Spleen (tissue), 11 donors: Measurements from ENCODE around the gene ABCB8. TPM values are rescaled to one million over a fixed set of nuclear protein-coding genes. Genes with fewer than 3 reads are reported as not detected.

Source experiments
- DNase-seq: peaks from one replicate; pipeline ENCODE4 v3.0.0-alpha.2; 2020
- H3K27ac ChIP-seq, 8 donors: fragments of 200-600 bp; sonication (generic) in 7 of 8; 1 replicate in 4 of 8; 2 replicates in 4 of 8; pipeline versions ENCODE4 v1.5.0 to v1.8.0; 2016 to 2021; ENCODE audit warnings: inconsistent platforms in 4 of 8, mild to moderate bottlenecking in 4 of 8, moderate library complexity in 1 of 8
- H3K27me3 ChIP-seq, 7 donors: fragments of 200-600 bp; sonication (generic) in 6 of 7; replicated peaks in 1 of 7; 1 replicate in 4 of 7; 2 replicates in 3 of 7; pipeline versions ENCODE4 v1.5.0 to v1.8.0; 2016 to 2021; ENCODE audit warnings: inconsistent platforms in 3 of 7, mild to moderate bottlenecking in 1 of 7
- H3K36me3 ChIP-seq, 6 donors: fragments of 200-600 bp; sonication (generic) in 5 of 6; 1 replicate in 4 of 6; 2 replicates in 2 of 6; pipeline versions ENCODE4 v1.5.0 to v1.8.0; 2016 to 2021; ENCODE audit warnings: inconsistent platforms in 2 of 6
- H3K4me1 ChIP-seq, 6 donors: fragments of 200-600 bp; sonication (generic) in 5 of 6; 1 replicate in 3 of 6; 2 replicates in 3 of 6; pipeline versions ENCODE4 v1.5.0 to v1.8.0; 2016 to 2021; ENCODE audit warnings: inconsistent platforms in 3 of 6
- H3K4me3 ChIP-seq, 8 donors: fragments of 200-600 bp; sonication (generic) in 7 of 8; 1 replicate in 4 of 8; 2 replicates in 4 of 8; pipeline versions ENCODE4 v1.5.0 to v1.8.0; 2016 to 2021; ENCODE audit warnings: inconsistent platforms in 4 of 8, mild to moderate bottlenecking in 4 of 8, moderate library complexity in 2 of 8
- H3K9me3 ChIP-seq, 8 donors: fragments of 200-600 bp; sonication (generic) in 7 of 8; 1 replicate in 4 of 8; 2 replicates in 4 of 8; pipeline versions ENCODE4 v1.5.0 to v1.8.0; 2016 to 2021; ENCODE audit warnings: inconsistent platforms in 4 of 8
- CTCF ChIP-seq, 11 experiments: fragments of 200-600 bp in 7 of 11; fragments of 450-650 bp in 4 of 11; sonication (generic) in 4 of 11; IDR thresholded peaks in 8 of 11; conservative IDR thresholded peaks in 3 of 11; 1 replicate in 7 of 11; 2 replicates in 4 of 11; pipeline versions ENCODE4 v1.4.0 to v1.8.0; 2016 to 2021; ENCODE audit warnings: antibody characterized with exemption in 11 of 11, inconsistent platforms in 4 of 11, mild to moderate bottlenecking in 1 of 11
- POLR2A ChIP-seq, 3 donors: fragments of 450-650 bp; IDR thresholded peaks; one replicate each; pipeline ENCODE4 v1.5.1; 2017; ENCODE audit warnings: antibody characterized with exemption in 3 of 3, mild to moderate bottlenecking in 1 of 3
- POLR2AphosphoS5 ChIP-seq, 3 donors: sonication (generic); formaldehyde crosslinking; IDR thresholded peaks; one replicate each; pipeline ENCODE4 v1.5.1; 2017; ENCODE audit warnings: antibody characterized with exemption in 3 of 3
- WGBS, 5 donors: extraction: QIAGEN DNeasy Blood & Tissue Kit in 3 of 5; methylation state at CpG; one replicate each; pipeline versions ENCODE4 v1.1.5 to v1.1.7; 2013 to 2018; 5-methylcytosine and 5-hydroxymethylcytosine counted together
- intact Hi-C: fragments of 100-400 bp; cut with DNase I; formaldehyde crosslinking; loops from one replicate; pipeline ENCODE4 v1.15.0; 2023; ENCODE audit warnings: low total_unique reads
- polyA plus RNA-seq, 3 donors: library from polyadenylated mRNA; stranded (reverse); fragments of 200-250 nt; gene quantifications; one replicate each; pipeline ENCODE4 v1.2.1, GENCODE V29; 2013
- total RNA-seq, 7 donors: library from RNA; depleted of rRNA in 3 of 7; stranded (reverse); fragments of >200 nt in 3 of 7; fragmentation: NEBNext Ultra II Directional in 4 of 7; extraction: Animal tissue kit (Norgen Biotek cat#: 25700) in 4 of 7; gene quantifications; one replicate each; pipeline versions ENCODE4 v1.1.0 to v1.2.1, GENCODE V29; 2016 to 2021
- donor health status: healthy with polysubstance abuse.
- donor health status: DM: no; HTN: no; CAD: no; lungs with moderate emphysema.
- donor health status: DM: no; HTN: no; CAD: no.
- donor health status: Bipolar disorder and iron deficiency.
- donor health status: healthy.
- donor health status: DM: no; HTN: no; CAD: no.
- donor health status: DM: yes; HTN: yes; CAD: no.

Gene ABCB8
- total and polyA plus RNA-seq, 10 donors: 12.9 to 42.6 (median 26.4) TPM

- TF ChIP-seq POLR2AphosphoS5 (IDR thresholded peaks at IDR 0.05): no peak
- TF ChIP-seq CTCF (IDR thresholded peaks at IDR 0.05 in 8 of 11, conservative IDR thresholded peaks at IDR 0.05 in 3 of 11): no peak
- TF ChIP-seq POLR2A (IDR thresholded peaks at IDR 0.05): no peak
- 63 to 84% (median 74%) methylated on average over 4 to 5 of the region's 5 CpGs for WGBS, 5 donors
Observed at GRCh38 chr7:150997817-150998216, 30.4 kb upstream of the ABCB8 start.

GRCh38 chr7:150998341-150998740 is 29.9 kb upstream of the ABCB8 start:
- Histone ChIP-seq H3K27me3 (peaks cover 0 to 39% (median 0%) of the 10 kb centered on the region in 7 donors), H3K4me3 (peak overlapping the region in 2 of 8 donors; percentile 62 to 78), H3K4me1 (peaks cover 8 to 71% (median 44%) of the 10 kb centered on the region in 6 donors), H3K36me3 (peaks cover 0 to 66% (median 7%) of the 10 kb centered on the region in 6 donors), H3K27ac (peak overlapping the region in 5 of 8 donors; percentile 20 to 66 (median 64)), H3K9me3 (no peaks in the 10 kb centered on the region)
- 64 to 80% (median 69%) methylated on average over 15 to 20 of the region's 20 CpGs for WGBS, 5 donors
- DNase-seq: no peak
- TF ChIP-seq CTCF (IDR thresholded peaks at IDR 0.05 in 8 of 11, conservative IDR thresholded peaks at IDR 0.05 in 3 of 11) (no peak), POLR2A (IDR thresholded peaks at IDR 0.05) (no peak), POLR2AphosphoS5 (IDR thresholded peaks at IDR 0.05) (peak in 2 of 3 donors; percentile 63 to 75)
- intact Hi-C loops: no loop called here

More at GRCh38 chr7:150997817-150998216, 30.4 kb upstream of the ABCB8 start:
- peaks cover 0 to 61% (median 7%) of the 10 kb centered on the region in 6 donors for H3K36me3 ChIP-seq
- intact Hi-C loops: no loop called here
- peak overlapping the region in 3 of 8 donors; percentile 0 to 78 (median 62) for H3K4me3 ChIP-seq
- H3K27ac ChIP-seq: peak overlapping the region in 5 of 8 donors; percentile 60 to 67 (median 66)
- H3K27me3 ChIP-seq: peaks cover 0 to 39% (median 0%) of the 10 kb centered on the region in 7 donors
- DNase-seq: no peak
- no peaks in the 10 kb centered on the region for H3K9me3 ChIP-seq
- peaks cover 8 to 76% (median 46%) of the 10 kb centered on the region in 6 donors for H3K4me1 ChIP-seq

GRCh38 chr7:150999001-150999400 is 29.2 kb upstream of the ABCB8 start:
- peak overlapping the region in 2 of 8 donors; percentile 62 to 78 for H3K4me3 ChIP-seq
- H3K27ac ChIP-seq: peak overlapping the region in 4 of 8 donors; percentile 39 to 66 (median 65)
- intact Hi-C loops: no loop called here
- peaks cover 0 to 39% (median 0%) of the 10 kb centered on the region in 7 donors for H3K27me3 ChIP-seq
- 70 to 94% (median 84%) methylated on average over 4 to 12 of the region's 12 CpGs for WGBS, 5 donors
- H3K36me3 ChIP-seq: peaks cover 0 to 72% (median 9%) of the 10 kb centered on the region in 6 donors
- peaks cover 8 to 66% (median 43%) of the 10 kb centered on the region in 6 donors for H3K4me1 ChIP-seq
- TF ChIP-seq CTCF (IDR thresholded peaks at IDR 0.05 in 8 of 11, conservative IDR thresholded peaks at IDR 0.05 in 3 of 11) (no peak), POLR2A (IDR thresholded peaks at IDR 0.05) (no peak), POLR2AphosphoS5 (IDR thresholded peaks at IDR 0.05) (no peak)
- no peak for DNase-seq
- no peaks in the 10 kb centered on the region for H3K9me3 ChIP-seq

GRCh38 chr7:150999497-151000230 is 28.6 kb upstream of the ABCB8 start:
- no peak for DNase-seq
- H3K4me1 ChIP-seq: peaks cover 7 to 61% (median 40%) of the 10 kb centered on the region in 6 donors
- no peaks in the 10 kb centered on the region for H3K9me3 ChIP-seq
- H3K36me3 ChIP-seq: peaks cover 0 to 78% (median 10%) of the 10 kb centered on the region in 6 donors
- intact Hi-C loops: no loop called here
- 70 to 77% (median 70%) methylated on average over 5 of the region's 5 CpGs for WGBS, 5 donors
- H3K4me3 ChIP-seq: peak overlapping the region in 1 of 8 donors; percentile 78
- H3K27me3 ChIP-seq: peaks cover 0 to 37% (median 0%) of the 10 kb centered on the region in 7 donors
- no peak for TF ChIP-seq CTCF (IDR thresholded peaks at IDR 0.05 in 8 of 11, conservative IDR thresholded peaks at IDR 0.05 in 3 of 11)
- no peak for TF ChIP-seq POLR2AphosphoS5 (IDR thresholded peaks at IDR 0.05)
- TF ChIP-seq POLR2A (IDR thresholded peaks at IDR 0.05): no peak
- peak overlapping the region in 2 of 8 donors; percentile 64 to 66 for H3K27ac ChIP-seq
